DMS79 treated with DMSO at 0.1 percent for 48 hours (cell line): Measurements from ENCODE around the gene LRRC45.
"Not testable (repeated sequence)": the region's sequence is repeated elsewhere in the genome, so short reads cannot be mapped to it uniquely, and the experiment has no call there.

Experiments
- DNase-seq: peaks from one replicate; lab custom pipeline; 2025; lab: John Stamatoyannopoulos, UW

LRRC45 gene

GRCh38 chr17:82035488-82035887 is 12.4 kb downstream of the LRRC45 start:
- DNase-seq: no peak

DNA sequence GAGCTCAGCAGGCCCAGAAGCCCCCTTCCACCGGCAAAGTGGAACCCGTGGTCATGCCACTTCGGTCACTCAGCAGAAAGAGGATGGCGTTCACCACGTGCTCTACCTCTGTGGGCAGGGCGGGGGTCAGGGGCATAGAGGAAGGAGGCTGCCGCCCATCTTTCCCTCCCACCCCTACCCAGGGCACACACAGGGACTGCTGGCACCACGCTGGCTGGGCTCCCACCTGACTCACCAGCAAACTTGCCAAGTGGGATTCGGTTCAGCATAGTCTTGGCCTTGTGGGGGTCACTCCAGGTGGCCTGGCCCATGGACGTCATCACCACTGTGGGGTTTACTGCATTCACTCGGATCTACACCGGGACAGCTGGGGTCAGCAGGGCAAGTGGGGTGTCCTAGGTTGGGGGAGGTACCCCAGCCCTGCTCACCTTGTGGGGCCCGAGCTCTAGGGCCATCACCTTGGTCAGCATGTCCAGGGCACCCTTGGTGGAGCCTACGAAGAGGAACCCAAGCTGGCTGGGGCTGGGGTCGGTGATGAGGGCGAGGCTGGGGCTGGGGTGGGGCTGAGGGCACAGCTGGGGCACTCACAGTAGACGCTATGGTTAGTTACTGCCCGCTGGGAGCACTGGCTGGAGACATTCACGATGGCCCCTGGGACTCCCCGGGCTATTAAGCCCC is 13.0 kb downstream of the LRRC45 start:
- DNase-seq: no peak

- DNase-seq: no peak
These were observed 13.6 kb downstream of the LRRC45 start for GRCh38 chr17:82036634-82037091.

GRCh38 chr17:82037092-82037888 is 14.2 kb downstream of the LRRC45 start, which contains the start of gene DCXR:
TSS of gene DCXR (minus strand) at chr17:82037697. CDS start at chr17:82037682, 15 bp downstream.
- DNase-seq: peak; percentile 61

DNA sequence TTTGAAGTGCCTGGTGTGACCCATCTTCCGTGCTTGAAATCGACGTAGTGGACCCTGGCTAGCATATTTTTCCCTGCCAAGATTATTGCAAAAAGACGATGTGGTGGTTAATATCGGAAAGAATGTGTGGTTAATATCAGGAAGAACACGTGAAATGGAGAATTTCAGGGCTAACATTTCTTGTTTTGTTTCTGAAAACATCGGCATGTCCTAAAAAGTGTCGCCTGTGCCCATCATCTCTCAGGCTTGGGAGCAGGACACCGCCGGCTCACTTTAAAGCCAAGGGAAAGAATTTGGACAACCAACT is 14.7 kb downstream of the LRRC45 start:
- no peak for DNase-seq

DNA sequence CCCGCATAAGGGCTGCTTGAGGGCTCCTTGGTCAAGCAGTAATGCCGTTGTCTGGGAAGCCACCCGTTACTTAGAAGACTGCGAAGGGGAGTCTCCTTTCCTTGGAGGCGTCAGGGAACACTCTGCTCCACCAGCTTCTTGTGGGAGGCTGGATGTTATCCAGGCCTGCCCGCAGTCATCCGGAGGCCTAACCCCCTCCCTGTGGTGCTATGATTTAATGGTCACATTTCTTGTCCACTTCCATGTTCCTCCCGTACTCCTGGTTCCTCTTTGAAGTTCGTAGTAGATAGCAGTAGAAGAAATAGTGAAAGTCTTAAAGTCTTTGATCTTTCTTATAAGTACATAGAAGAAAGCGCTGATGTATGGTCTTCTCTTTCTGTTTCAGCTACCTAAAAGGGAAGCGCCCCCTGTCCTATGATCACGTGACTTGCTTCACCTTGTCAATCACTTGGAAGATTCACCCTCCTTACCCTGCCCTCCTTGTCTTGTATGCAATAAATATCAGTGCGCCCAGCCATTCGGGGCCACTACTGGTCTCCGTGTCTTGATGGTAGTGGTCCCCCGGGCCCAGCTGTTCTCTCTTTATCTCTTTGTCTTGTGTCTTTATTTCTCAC is 15.8 kb downstream of the LRRC45 start:
- not testable (repeated sequence) for DNase-seq

GRCh38 chr17:82039695-82040299 is 16.7 kb downstream of the LRRC45 start:
- no peak for DNase-seq

GRCh38 chr17:82041144-82041814 is 18.2 kb downstream of the LRRC45 start:
- no peak for DNase-seq

DNA sequence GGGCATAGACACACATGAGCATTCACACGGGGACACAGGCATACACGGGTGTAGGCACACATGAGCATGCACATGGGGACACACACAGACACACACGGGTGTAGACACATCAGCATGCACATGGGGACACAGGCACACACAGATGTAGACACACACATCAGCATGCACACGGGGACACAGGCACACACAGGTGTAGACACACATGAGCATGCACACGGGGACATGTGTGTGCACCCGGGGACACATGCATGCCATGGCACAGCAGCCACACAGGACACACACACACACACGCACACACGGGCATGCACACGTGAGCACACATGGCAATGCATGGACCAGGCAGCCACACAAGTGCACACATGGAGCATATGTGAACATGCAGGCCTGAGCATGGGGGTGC is 19.5 kb downstream of the LRRC45 start:
- no peak for DNase-seq

DNA sequence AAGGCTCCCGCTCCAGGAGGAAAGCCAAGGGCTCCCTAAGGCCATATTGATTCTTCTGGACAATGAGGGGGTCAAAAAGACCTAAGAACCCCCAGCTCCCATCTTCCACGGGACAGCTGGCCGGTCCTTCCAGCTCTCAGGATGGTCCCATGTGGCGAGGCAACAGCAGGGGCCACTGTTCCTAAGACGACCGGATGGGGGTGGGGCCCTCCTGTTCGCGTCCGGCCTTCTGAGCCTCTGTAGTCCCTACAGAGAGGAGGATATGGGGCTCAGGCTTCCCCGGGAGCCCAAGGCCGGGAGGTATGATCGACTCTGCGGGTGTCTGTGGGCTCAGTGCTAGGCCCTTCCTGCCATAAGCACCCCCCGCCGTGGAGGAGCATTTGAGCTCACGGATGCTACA is 20.4 kb downstream of the LRRC45 start:
- DNase-seq: no peak

DNA sequence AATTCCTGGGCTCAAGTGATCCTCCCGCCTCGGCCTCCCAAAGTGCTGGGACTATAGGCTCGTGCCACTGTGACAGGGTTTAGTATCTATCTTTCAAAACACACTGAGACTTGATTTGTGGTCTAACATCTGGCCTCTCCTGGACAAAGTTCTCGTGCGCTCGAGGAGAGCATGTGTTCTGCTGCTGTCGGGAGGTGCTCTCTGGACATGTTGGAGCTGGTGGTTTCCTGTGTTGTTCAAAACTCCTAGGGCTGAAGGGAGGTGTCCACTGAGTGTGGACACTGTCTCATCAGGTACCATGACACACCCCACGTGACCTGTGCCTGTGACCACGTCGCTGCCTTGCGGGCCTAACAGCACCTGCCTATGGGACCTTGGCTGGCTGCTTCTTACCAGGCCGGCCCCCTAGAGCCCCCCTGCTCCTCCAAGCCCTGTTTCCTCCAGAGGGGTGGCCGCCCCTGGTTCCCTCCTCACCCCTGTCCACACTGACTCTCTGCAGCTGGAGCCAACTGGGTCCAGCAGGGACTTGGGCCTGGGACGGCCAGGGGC is 22.9 kb downstream of the LRRC45 start:
- no peak for DNase-seq

DNA sequence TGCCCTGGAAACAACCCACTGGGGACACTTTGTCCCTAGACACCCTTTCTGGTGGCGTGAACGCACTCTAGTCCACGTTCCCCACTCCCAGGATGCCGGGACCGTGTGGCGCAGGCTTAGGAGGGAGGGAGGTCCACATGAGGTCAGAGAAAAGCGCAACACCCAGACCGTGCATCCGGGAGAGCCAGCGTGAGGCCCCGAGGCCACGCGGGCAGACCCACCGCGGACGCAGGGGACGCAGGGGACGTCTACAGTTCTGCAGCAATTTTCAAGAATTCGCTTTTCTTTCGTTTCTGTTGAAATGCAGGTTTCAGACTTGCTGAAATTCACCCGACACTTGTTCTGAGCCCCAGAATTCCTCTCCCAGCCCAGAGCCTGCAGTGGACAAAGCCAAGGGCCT is 23.8 kb downstream of the LRRC45 start:
- no peak for DNase-seq

GRCh38 chr17:82047379-82047778 is 24.3 kb downstream of the LRRC45 start:
- DNase-seq: no peak

GRCh38 chr17:82047914-82048570 is 24.9 kb downstream of the LRRC45 start:
- no peak for DNase-seq

GRCh38 chr17:82048571-82048971 is 25.5 kb downstream of the LRRC45 start:
- no peak for DNase-seq

- DNase-seq: no peak
These were observed 26.0 kb downstream of the LRRC45 start for GRCh38 chr17:82049106-82049505.

GRCh38 chr17:82049521-82049971 is 26.4 kb downstream of the LRRC45 start:
- DNase-seq: no peak

GRCh38 chr17:82050152-82050760 is 27.2 kb downstream of the LRRC45 start:
- DNase-seq: no peak

DNA sequence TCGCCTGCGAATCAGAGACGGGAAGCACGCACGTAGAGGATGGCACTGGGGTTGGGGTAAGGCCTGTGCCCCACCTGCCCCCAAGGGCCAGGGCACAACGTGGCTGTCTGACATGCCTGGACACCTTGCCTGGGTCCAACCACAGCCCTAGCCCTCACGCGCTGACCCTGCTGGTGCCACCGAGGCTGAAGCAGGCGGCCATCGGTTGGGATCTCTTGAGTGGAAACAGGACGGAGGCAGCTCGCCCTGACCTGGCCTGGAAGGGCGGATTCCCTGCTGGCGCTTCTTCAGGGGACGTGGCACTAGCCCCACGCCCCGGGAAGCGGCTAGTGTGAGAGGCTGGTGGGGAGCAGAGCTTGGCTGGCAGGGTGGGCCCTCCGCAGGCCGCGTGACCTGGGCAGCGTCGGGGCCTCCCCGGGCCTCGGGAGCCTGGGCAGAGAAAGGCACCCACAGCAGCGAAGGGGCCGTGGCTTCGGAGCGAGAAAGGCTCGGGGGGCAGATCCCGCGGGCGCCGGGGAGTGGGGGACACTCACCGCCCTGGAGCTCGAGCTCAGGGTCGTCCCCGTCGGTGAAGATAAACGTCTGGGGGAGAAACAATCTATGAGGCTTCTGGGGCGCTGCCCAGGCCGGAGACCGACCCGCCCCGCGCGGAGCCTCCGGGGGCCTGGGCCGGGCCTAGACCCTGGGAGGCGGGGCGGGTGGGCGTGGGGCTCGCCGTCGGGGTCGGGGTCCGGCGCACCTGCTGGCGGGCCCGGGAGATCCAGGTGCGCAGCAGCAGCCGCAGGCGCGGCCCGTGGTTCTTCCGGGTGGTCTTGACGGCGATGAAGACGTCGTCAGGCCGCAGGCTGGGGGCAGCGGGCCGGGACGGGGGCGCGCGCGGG is 27.9 kb downstream of the LRRC45 start:
- no peak for DNase-seq
